Sigmoid colon (tissue), 7 donors: ENCODE measurements around the gene CSH2. TPM values are rescaled to one million over a fixed set of nuclear protein-coding genes. Genes with fewer than 3 reads are reported as not detected.

ENCODE experiments used
- DNase-seq: peaks from one replicate; pipeline ENCODE4 v3.0.0-alpha.2; 2019
- H3K27ac ChIP-seq, 4 donors: fragments of 200-600 bp; sonication (generic); one replicate each; pipeline ENCODE4 v1.5.1; 2016 to 2019; ENCODE audit warnings: mild to moderate bottlenecking in 1 of 4
- H3K27me3 ChIP-seq, 3 donors: fragments of 200-600 bp; sonication (generic); one replicate each; pipeline ENCODE4 v1.5.1; 2019; ENCODE audit warnings: mild to moderate bottlenecking in 1 of 3
- H3K36me3 ChIP-seq, 4 donors: fragments of 200-600 bp; sonication (generic); one replicate each; pipeline ENCODE4 v1.5.1; 2016 to 2019
- H3K4me1 ChIP-seq, 4 donors: fragments of 200-600 bp; sonication (generic); one replicate each; pipeline ENCODE4 v1.5.1; 2017 to 2019
- H3K4me3 ChIP-seq, 4 donors: fragments of 200-600 bp; sonication (generic); one replicate each; pipeline ENCODE4 v1.5.1; 2017 to 2019; ENCODE audit warnings: mild to moderate bottlenecking in 2 of 4, moderate library complexity in 1 of 4
- H3K9me3 ChIP-seq, 4 donors: fragments of 200-600 bp in 3 of 4; sonication (generic) in 3 of 4; one replicate each; pipeline versions ENCODE4 v1.5.1 to v1.6.1; 2013 to 2019
- EP300 ChIP-seq, 4 donors: sonication (generic); formaldehyde crosslinking; IDR thresholded peaks; one replicate each; pipeline ENCODE4 v1.6.1; 2017; ENCODE audit warnings: antibody characterized with exemption in 4 of 4
- POLR2A ChIP-seq, 2 donors: fragments of 450-650 bp; IDR thresholded peaks; one replicate each; pipeline ENCODE4 v1.6.1; 2016; ENCODE audit warnings: antibody characterized with exemption in 2 of 2, mild to moderate bottlenecking in 2 of 2, moderate library complexity in 2 of 2
- POLR2AphosphoS5 ChIP-seq, 4 donors: sonication (generic); formaldehyde crosslinking; IDR thresholded peaks; one replicate each; pipeline ENCODE4 v1.6.1; 2017; ENCODE audit warnings: antibody characterized with exemption in 4 of 4
- WGBS, 2 donors: extraction: QIAGEN DNeasy Blood & Tissue Kit; methylation state at CpG; one replicate each; pipeline ENCODE4 v1.1.7; 2013; 5-methylcytosine and 5-hydroxymethylcytosine counted together
- intact Hi-C: fragments of 100-400 bp; cut with DNase I; formaldehyde crosslinking; loops from one replicate; pipeline ENCODE4 v1.15.1; 2023
- polyA plus RNA-seq, 3 donors: library from polyadenylated mRNA; stranded (reverse); fragments of 200-250 nt; gene quantifications; one replicate each; pipeline ENCODE4 v1.2.3, GENCODE V29; 2013
- total RNA-seq, 4 donors: library from RNA; depleted of rRNA; stranded (reverse); fragments of >200 nt; gene quantifications; one replicate each; pipeline ENCODE4 v1.1.0, GENCODE V29; 2016
- TF ChIP-seq, protein P1 (sequence below), 4 experiments: fragments of 450-650 bp in 3 of 4; fragments of 200-600 bp in 1 of 4; IDR thresholded peaks; one replicate each; pipeline ENCODE4 v1.5.1; 2016 to 2019; ENCODE audit warnings: antibody characterized with exemption in 4 of 4, mild to moderate bottlenecking in 3 of 4, moderate library complexity in 2 of 4
- donor health status: healthy with polysubstance abuse.
- donor health status: Bipolar disorder and iron deficiency.
- donor health status: healthy.

Gene CSH2
- total and polyA plus RNA-seq, 7 donors, result not detected

DNA sequence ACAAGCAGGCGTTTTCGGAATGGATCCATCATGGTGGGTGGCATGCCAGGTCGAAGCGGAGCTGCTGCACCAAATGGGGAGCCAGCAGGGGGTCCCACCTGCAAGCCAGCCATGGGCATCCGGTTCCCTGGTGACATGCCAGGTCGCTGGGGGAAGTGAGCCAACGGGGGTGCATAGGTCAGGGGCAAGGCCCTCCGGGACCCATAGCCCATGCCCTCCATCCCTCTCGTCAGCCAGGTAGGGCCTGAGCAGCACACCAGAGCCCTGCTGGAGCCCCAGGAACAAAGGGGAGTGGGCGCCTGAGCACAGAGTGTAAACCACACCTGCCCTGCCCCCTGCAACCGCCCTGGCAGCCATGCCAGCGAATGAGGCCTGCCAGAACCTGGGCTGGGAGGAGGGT lies 36.0 kb downstream of the CSH2 start:
- H3K9me3 ChIP-seq, result no peaks in the 10 kb centered on the region

DNA sequence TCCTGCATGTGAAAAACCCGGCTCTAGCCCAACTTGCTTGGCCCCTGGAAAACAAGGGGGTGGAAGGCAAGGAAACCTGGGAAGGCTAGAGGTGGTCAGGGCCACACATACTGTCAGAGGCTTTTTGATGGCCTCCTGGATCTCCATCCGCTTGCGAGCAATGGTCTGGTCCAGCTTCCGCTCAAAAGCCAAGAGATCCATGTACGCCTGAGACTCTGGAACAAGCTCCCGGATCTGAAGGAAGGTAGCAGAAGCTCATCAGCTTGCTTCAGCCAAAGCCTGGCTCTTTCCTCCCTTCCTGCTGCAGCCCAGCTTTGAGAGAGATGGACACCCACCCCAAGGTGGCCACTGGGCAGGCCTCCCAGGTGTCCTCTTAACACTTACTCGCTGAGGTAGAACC lies 36.7 kb downstream of the CSH2 start:
- H3K27ac ChIP-seq, result peak overlapping the region; percentile 93 to 99 (median 96)
- no peak for DNase-seq
- peaks cover 0 to 67% (median 59%) of the 10 kb centered on the region in 4 donors for H3K4me1 ChIP-seq
- H3K36me3 ChIP-seq, result peaks cover 27 to 56% (median 50%) of the 10 kb centered on the region in 4 donors
- TF ChIP-seq EP300 (IDR thresholded peaks at IDR 0.05) (no peak), POLR2AphosphoS5 (IDR thresholded peaks at IDR 0.05) (no peak), POLR2A (IDR thresholded peaks at IDR 0.05) (no peak)
- TF ChIP-seq, protein P1, sequence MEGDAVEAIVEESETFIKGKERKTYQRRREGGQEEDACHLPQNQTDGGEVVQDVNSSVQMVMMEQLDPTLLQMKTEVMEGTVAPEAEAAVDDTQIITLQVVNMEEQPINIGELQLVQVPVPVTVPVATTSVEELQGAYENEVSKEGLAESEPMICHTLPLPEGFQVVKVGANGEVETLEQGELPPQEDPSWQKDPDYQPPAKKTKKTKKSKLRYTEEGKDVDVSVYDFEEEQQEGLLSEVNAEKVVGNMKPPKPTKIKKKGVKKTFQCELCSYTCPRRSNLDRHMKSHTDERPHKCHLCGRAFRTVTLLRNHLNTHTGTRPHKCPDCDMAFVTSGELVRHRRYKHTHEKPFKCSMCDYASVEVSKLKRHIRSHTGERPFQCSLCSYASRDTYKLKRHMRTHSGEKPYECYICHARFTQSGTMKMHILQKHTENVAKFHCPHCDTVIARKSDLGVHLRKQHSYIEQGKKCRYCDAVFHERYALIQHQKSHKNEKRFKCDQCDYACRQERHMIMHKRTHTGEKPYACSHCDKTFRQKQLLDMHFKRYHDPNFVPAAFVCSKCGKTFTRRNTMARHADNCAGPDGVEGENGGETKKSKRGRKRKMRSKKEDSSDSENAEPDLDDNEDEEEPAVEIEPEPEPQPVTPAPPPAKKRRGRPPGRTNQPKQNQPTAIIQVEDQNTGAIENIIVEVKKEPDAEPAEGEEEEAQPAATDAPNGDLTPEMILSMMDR (IDR thresholded peaks at IDR 0.05), result no peak
- WGBS, 2 donors, result 96 to 97% methylated on average over 7 of the region's 7 CpGs
- no peaks in the 10 kb centered on the region for H3K27me3 ChIP-seq
- intact Hi-C loops, result no loop called here
- no peaks in the 10 kb centered on the region for H3K9me3 ChIP-seq
- H3K4me3 ChIP-seq, result no peak overlapping the region

More for the DNA sequence above, 36.0 kb downstream of the CSH2 start:
- H3K36me3 ChIP-seq, result peaks cover 20 to 50% (median 43%) of the 10 kb centered on the region in 4 donors
- intact Hi-C loops, result no loop called here
- TF ChIP-seq, protein P1 (IDR thresholded peaks at IDR 0.05), result no peak
- TF ChIP-seq POLR2AphosphoS5 (IDR thresholded peaks at IDR 0.05), result no peak
- no peak for TF ChIP-seq EP300 (IDR thresholded peaks at IDR 0.05)
- TF ChIP-seq POLR2A (IDR thresholded peaks at IDR 0.05), result no peak
- H3K27me3 ChIP-seq, result no peaks in the 10 kb centered on the region
- H3K27ac ChIP-seq, result peak overlapping the region; percentile 93 to 99 (median 96)
- peaks cover under 1 to 67% (median 59%) of the 10 kb centered on the region in 4 donors for H3K4me1 ChIP-seq
- no peak overlapping the region for H3K4me3 ChIP-seq
- DNase-seq, result no peak
- 89 to 94% methylated on average over 12 of the region's 12 CpGs for WGBS, 2 donors

- Histone ChIP-seq H3K27me3 (no peaks in the 10 kb centered on the region), H3K36me3 (peaks cover 41 to 72% (median 66%) of the 10 kb centered on the region in 4 donors), H3K4me3 (no peak overlapping the region), H3K4me1 (peaks cover 0 to 54% (median 44%) of the 10 kb centered on the region in 4 donors), H3K27ac (peak overlapping the region in 3 of 4 donors; percentile 44 to 95 (median 58)), H3K9me3 (no peaks in the 10 kb centered on the region)
- intact Hi-C loops, result no loop called here
- peak; percentile 58 for DNase-seq
- WGBS, 2 donors, result 86 to 88% methylated on average over 9 of the region's 9 CpGs
- TF ChIP-seq, protein P1 (IDR thresholded peaks at IDR 0.05), result peak in 1 of 4 experiments; percentile 4
- no peak for TF ChIP-seq POLR2A (IDR thresholded peaks at IDR 0.05)
Measured at GRCh38 chr17:63835167-63835720, 38.2 kb downstream of the CSH2 start.

- TF ChIP-seq, protein P1 (IDR thresholded peaks at IDR 0.05), result peak in 1 of 4 experiments; percentile 43
- TF ChIP-seq POLR2AphosphoS5 (IDR thresholded peaks at IDR 0.05), result no peak
- H3K4me3 ChIP-seq, result no peak overlapping the region
- H3K36me3 ChIP-seq, result peaks cover 47 to 78% (median 72%) of the 10 kb centered on the region in 4 donors
- H3K4me1 ChIP-seq, result peaks cover 0 to 49% (median 40%) of the 10 kb centered on the region in 4 donors
- intact Hi-C loops, result no loop called here
- H3K27me3 ChIP-seq, result no peaks in the 10 kb centered on the region
- DNase-seq, result peak; percentile 64
- H3K9me3 ChIP-seq, result no peaks in the 10 kb centered on the region
- peak overlapping the region in 3 of 4 donors; percentile 44 to 95 (median 58) for H3K27ac ChIP-seq
- WGBS, 2 donors, result 41 to 45% methylated on average over 13 of the region's 13 CpGs
Measured at GRCh38 chr17:63834431-63835166, 38.9 kb downstream of the CSH2 start.
